Thoracic aorta (tissue), 2 donors: ENCODE measurements around the gene VIM. TPM values are rescaled to one million over a fixed set of nuclear protein-coding genes. Genes with fewer than 3 reads are reported as not detected.
A peak's percentile ranks its signal among the peaks of the same experiment; 100 is the strongest.

Experiments
- ATAC-seq: fragments of 150-250 bp; one replicate; pipeline ENCODE4 v1.8.0; 2017; ENCODE audit warnings: low read depth; ENCODE audit not compliant: insufficient number of reproducible peaks, low FRiP score
- DNase-seq: peaks from one replicate; pipeline ENCODE4 v3.0.0-alpha.2; 2020; ENCODE audit warnings: low spot score
- H3K27ac ChIP-seq, 2 donors: fragments of 200-600 bp; sonication (generic); 1 replicate in 1 of 2; 2 replicates in 1 of 2; pipeline ENCODE4 v1.5.1; 2016; ENCODE audit warnings: mild to moderate bottlenecking in 2 of 2, moderate library complexity in 2 of 2
- H3K27me3 ChIP-seq: fragments of 200-600 bp; sonication (generic); replicated peaks from 2 replicates; pipeline ENCODE4 v1.6.0; 2016; ENCODE audit warnings: mild to moderate bottlenecking; ENCODE audit not compliant: insufficient read depth
- H3K36me3 ChIP-seq: fragments of 200-600 bp; sonication (generic); one replicate; pipeline ENCODE4 v1.5.1; 2016
- H3K4me1 ChIP-seq, 2 donors: fragments of 200-600 bp; sonication (generic); 1 replicate in 1 of 2; 2 replicates in 1 of 2; pipeline versions ENCODE4 v1.5.1 to v1.6.0; 2016; ENCODE audit warnings: low read depth in 2 of 2, mild to moderate bottlenecking in 1 of 2; ENCODE audit not compliant: control insufficient read depth in 1 of 2
- H3K4me3 ChIP-seq: fragments of 200-600 bp; sonication (generic); 2 replicates; pipeline ENCODE4 v1.5.1; 2016; ENCODE audit warnings: mild to moderate bottlenecking
- H3K9me3 ChIP-seq: fragments of 200-600 bp; sonication (generic); 2 replicates; pipeline ENCODE4 v1.5.1; 2016
- total RNA-seq, 2 donors: library from RNA; depleted of rRNA; stranded (reverse); fragments of >200 nt; gene quantifications; one replicate each; pipeline versions ENCODE4 v1.1.0 to v1.2.3, GENCODE V29; 2016
- TF ChIP-seq, protein P1 (sequence below): fragments of 200-600 bp; sonication (generic); IDR thresholded peaks from one replicate; pipeline ENCODE4 v1.5.1; 2019; ENCODE audit warnings: antibody characterized with exemption

The VIM gene
- total RNA-seq, 2 donors from 2014 or later: 5,884 to 8,033 TPM

DNA sequence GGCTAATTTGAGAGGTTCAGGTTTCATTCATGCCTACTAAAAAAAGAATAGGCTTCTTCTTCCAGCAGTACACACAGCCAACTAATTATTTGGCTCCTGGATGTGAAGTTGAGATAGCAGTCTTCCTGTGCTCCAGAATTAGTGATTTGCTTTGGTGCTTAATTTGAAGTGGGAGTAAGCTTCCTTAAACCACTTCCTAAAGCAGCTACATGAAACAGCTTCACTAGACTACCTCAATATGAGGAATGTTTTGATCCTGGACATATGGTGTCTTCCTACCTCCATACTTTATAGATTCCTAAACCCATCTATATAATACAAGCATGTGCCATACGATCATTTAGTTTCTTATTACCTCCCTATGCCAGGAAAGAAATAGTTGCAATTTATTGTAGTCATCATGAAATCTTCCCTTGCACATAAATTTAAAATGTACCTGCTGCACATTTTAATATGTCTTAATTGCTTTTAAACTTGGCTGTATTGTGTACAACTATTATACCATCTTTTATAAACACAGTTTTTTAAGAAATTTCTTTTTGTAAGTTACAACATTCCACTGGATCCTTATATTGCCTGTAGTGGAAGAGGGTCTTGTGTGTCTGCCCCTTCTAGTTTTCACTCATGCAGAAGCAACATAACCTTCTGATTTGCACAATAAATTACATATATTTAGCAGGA lies 8.6 kb downstream of the VIM start:
- DNase-seq: no peak
- Histone ChIP-seq H3K4me3 (peak overlapping the region; percentile 1), H3K27ac (no peak overlapping the region), H3K4me1 (peaks cover 35 to 67% of the 10 kb centered on the region in 2 donors), H3K36me3 (peaks cover 55% of the 10 kb centered on the region), H3K27me3 (no peaks in the 10 kb centered on the region), H3K9me3 (no peaks in the 10 kb centered on the region)
- TF ChIP-seq, protein P1, sequence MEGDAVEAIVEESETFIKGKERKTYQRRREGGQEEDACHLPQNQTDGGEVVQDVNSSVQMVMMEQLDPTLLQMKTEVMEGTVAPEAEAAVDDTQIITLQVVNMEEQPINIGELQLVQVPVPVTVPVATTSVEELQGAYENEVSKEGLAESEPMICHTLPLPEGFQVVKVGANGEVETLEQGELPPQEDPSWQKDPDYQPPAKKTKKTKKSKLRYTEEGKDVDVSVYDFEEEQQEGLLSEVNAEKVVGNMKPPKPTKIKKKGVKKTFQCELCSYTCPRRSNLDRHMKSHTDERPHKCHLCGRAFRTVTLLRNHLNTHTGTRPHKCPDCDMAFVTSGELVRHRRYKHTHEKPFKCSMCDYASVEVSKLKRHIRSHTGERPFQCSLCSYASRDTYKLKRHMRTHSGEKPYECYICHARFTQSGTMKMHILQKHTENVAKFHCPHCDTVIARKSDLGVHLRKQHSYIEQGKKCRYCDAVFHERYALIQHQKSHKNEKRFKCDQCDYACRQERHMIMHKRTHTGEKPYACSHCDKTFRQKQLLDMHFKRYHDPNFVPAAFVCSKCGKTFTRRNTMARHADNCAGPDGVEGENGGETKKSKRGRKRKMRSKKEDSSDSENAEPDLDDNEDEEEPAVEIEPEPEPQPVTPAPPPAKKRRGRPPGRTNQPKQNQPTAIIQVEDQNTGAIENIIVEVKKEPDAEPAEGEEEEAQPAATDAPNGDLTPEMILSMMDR: no peak
- ATAC-seq: no peak

DNA sequence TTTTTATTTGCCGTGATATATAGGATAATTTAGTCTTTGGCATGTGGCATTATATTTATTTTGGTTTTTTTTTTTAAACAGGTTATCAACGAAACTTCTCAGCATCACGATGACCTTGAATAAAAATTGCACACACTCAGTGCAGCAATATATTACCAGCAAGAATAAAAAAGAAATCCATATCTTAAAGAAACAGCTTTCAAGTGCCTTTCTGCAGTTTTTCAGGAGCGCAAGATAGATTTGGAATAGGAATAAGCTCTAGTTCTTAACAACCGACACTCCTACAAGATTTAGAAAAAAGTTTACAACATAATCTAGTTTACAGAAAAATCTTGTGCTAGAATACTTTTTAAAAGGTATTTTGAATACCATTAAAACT lies 9.1 kb downstream of the VIM start:
- Histone ChIP-seq H3K9me3 (no peaks in the 10 kb centered on the region), H3K4me3 (no peak overlapping the region), H3K27me3 (no peaks in the 10 kb centered on the region), H3K4me1 (peaks cover 34 to 64% of the 10 kb centered on the region in 2 donors), H3K27ac (no peak overlapping the region), H3K36me3 (peaks cover 50% of the 10 kb centered on the region)
- TF ChIP-seq, protein P1: no peak
- ATAC-seq (no peak), DNase-seq (no peak)

DNA sequence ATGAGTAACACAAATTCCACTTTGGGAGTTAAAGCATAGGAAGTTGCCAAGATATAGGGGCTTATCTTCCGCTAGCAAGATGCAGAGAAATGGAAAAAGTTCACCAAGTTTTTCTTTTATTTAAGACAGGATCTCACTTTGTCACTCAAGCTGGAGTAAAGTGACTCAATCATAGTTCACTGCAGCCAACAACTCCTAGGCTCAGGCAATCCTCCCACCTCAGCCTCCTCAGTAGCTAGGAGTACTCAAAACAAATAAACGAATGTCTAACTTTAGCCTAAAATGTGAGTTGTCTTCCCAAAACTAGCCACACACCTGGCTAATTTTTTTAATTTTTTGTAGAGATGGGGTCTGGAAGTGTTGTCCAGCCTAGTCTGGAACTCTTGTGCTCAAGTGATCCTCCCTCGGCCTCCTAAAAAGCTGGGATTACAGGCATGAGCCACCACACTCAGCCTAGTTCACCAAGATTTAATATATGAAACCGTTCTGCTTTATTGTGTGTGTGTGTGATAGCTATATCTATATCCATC lies 9.9 kb downstream of the VIM start:
- peaks cover 42% of the 10 kb centered on the region for H3K36me3 ChIP-seq
- ATAC-seq (no peak), DNase-seq (no peak)
- H3K9me3 ChIP-seq: no peaks in the 10 kb centered on the region
- H3K27me3 ChIP-seq: no peaks in the 10 kb centered on the region
- H3K4me1 ChIP-seq: peaks cover 25 to 55% of the 10 kb centered on the region in 2 donors
- TF ChIP-seq, protein P1: no peak
- no peak overlapping the region for H3K4me3 ChIP-seq
- peak overlapping the region; percentile 52 to 77 for H3K27ac ChIP-seq

DNA sequence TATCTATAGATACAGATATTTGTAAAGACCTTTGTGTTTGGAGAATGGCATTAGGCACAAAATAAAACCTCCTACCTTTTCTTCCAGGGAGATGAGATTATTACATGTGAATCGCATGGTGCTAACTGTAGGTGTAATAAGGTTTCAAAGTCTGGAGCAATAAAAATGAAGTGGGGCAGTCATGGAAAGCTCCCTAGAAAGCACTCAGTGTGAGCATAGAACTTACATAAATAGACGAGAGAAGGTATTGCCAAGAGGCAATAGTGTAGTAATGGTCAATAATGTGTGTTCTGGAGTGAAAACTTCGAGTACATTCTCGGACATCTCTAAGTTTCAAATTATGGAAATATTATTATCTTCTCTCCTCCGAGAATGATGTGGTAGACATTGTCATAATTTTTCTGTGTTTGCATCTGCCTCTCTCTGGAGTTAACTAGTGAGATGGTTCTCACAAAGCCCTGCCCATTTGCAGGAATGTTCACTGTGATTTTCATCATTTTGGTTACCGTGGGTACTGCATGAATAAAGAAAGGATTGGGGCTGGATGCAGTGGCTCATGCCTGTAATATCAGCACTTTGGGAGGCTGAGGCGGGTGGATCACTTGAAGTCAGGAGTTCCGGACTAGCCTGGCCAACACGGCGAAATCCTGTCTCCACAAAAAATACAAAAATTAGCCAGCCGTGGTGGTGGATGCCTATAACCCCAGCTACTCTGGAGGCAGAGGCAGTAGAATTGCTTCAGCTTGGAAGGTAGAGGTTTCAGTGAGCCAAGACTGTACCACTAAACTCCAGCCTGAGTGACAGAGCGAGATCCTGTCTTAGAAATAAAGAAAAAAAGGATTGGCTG lies 10.6 kb downstream of the VIM start:
- no peak for DNase-seq
- no peaks in the 10 kb centered on the region for H3K27me3 ChIP-seq
- H3K9me3 ChIP-seq: no peaks in the 10 kb centered on the region
- TF ChIP-seq, protein P1: peak; percentile 22
- no peak overlapping the region for H3K4me3 ChIP-seq
- H3K27ac ChIP-seq: peak overlapping the region; percentile 52 to 77
- peaks cover 35% of the 10 kb centered on the region for H3K36me3 ChIP-seq
- H3K4me1 ChIP-seq: peaks cover 18 to 50% of the 10 kb centered on the region in 2 donors
- ATAC-seq: peak; percentile 23
